HG02884 (cell line): ENCODE data around the gene NPIPA7.
"Not testable (repeated sequence)": the region's sequence is repeated elsewhere in the genome, so short reads cannot be mapped to it uniquely, and the experiment has no call there.

Experiments
- ATAC-seq: cut with Tn5 transposase; IDR thresholded peaks from one replicate; pipeline ENCODE4 v1.9.1; 2021; ENCODE audit warnings: mild to moderate bottlenecking, moderate library complexity; ENCODE audit not compliant: unreplicated experiment

NPIPA7 gene

GRCh38 chr16:16417914-16418544 lies 39.1 kb downstream of the NPIPA7 start:
- ATAC-seq: not testable (repeated sequence)

GRCh38 chr16:16420515-16420914 lies 41.6 kb downstream of the NPIPA7 start:
- ATAC-seq: not testable (repeated sequence)

GRCh38 chr16:16425146-16425545 lies 46.2 kb downstream of the NPIPA7 start:
- ATAC-seq: not testable (repeated sequence)

- not testable (repeated sequence) for ATAC-seq
Observed at GRCh38 chr16:16431135-16431534, 52.2 kb downstream of the NPIPA7 start.

- not testable (repeated sequence) for ATAC-seq
Observed at GRCh38 chr16:16434711-16435110, 55.8 kb downstream of the NPIPA7 start.

GRCh38 chr16:16441401-16441800 lies 62.5 kb downstream of the NPIPA7 start:
- not testable (repeated sequence) for ATAC-seq
